K562 (cell line): ENCODE data around the gene DPEP2NB. TPM values are rescaled to one million over a fixed set of nuclear protein-coding genes. Genes with fewer than 3 reads are reported as not detected.

Experiments used
- CHD7 ChIP-seq: fragments of 200-600 bp; sonication (generic); IDR thresholded peaks from one replicate; pipeline ENCODE4 v1.6.1; 2012; ENCODE audit warnings: mild to moderate bottlenecking, low read depth, low read length, inconsistent platforms
- EHMT2 ChIP-seq: fragments of 450-650 bp; IDR thresholded peaks from 2 replicates; pipeline ENCODE4 v1.6.1; 2018; ENCODE audit warnings: antibody characterized with exemption
- FOXA1 ChIP-seq: fragments of 450-650 bp; IDR thresholded peaks from 2 replicates; pipeline ENCODE4 v1.6.1; 2016; ENCODE audit warnings: mild to moderate bottlenecking, borderline replicate concordance
- GMEB1 ChIP-seq: fragments of 250-450 bp; sonication (Bioruptor Pico); IDR thresholded peaks from 2 replicates; pipeline ENCODE4 v1.4.0; 2020; ENCODE audit warnings: mild to moderate bottlenecking
- LARP7 ChIP-seq: fragments of 450-650 bp; IDR thresholded peaks from 2 replicates; pipeline ENCODE4 v1.6.1; 2016
- SOX6 ChIP-seq: fragments of 450-650 bp; IDR thresholded peaks from 2 replicates; pipeline ENCODE4 v1.6.1; 2014; ENCODE audit warnings: mild to moderate bottlenecking
- ZBTB26 ChIP-seq: fragments of 450-650 bp; formaldehyde crosslinking; IDR thresholded peaks from 2 replicates; pipeline ENCODE4 v1.4.0; 2022; ENCODE audit warnings: missing genetic modification characterization
- ZNF592 ChIP-seq: fragments of 450-650 bp; IDR thresholded peaks from 2 replicates; pipeline ENCODE4 v1.6.1; 2017; ENCODE audit warnings: antibody characterized with exemption, mild to moderate bottlenecking
- polyA plus RNA-seq, 8 experiments: library from polyadenylated mRNA; depleted of rRNA in 4 of 8; stranded (reverse) in 5 of 8; unstranded in 3 of 8; fragments of >200 nt; fragmentation: Nextera tagmentation in 2 of 8; fragmentation: Illumina TruSeq in 1 of 8; extraction: Ambion mirVana in 2 of 8; extraction: Trizol in 1 of 8; gene quantifications; 2 replicates each; pipeline versions ENCODE4 v1.2.1 to v1.2.3, GENCODE V29; 2011 to 2014; ENCODE audit warnings: inconsistent platforms in 1 of 8, missing spikeins in 1 of 8
- total RNA-seq, 7 experiments: library from RNA; depleted of rRNA in 6 of 7; stranded (reverse); fragments of >200 nt in 6 of 7; fragmentation: Illumina TruSeq in 2 of 7; extraction: Trizol in 2 of 7; gene quantifications; 2 replicates each; pipeline versions ENCODE4 v1.2.1 to v1.2.3, GENCODE V29; 2011 to 2021; ENCODE audit warnings: low replicate concordance in 1 of 7

Gene DPEP2NB
- total and polyA plus RNA-seq, 9 of the 15 experiments (the other 6 are each of a cell fraction or from before 2014, with no cell fraction given): not detected

GRCh38 chr16:67969254-67970039, 46.3 kb downstream of the DPEP2NB start (continued):
- TF ChIP-seq CHD7 (no peak), LARP7 (no peak), ZBTB26 (CRISPR knock-in tag) (no peak), EHMT2 (no peak), GMEB1 (CRISPR knock-in tag) (no peak), FOXA1 (no peak), SOX6 (no peak), ZNF592 (peak; percentile 35; the same call in 1 of the 2 replicates)
